Suprapubic skin (tissue), 4 donors: ENCODE data around the gene KRTAP5-4. TPM values are rescaled to one million over a fixed set of nuclear protein-coding genes. Genes with fewer than 3 reads are reported as not detected.
A peak's percentile ranks its signal among the peaks of the same experiment; 100 is the strongest.
"Not testable (repeated sequence)": the region's sequence is repeated elsewhere in the genome, so short reads cannot be mapped to it uniquely, and the experiment has no call there.

ENCODE experiments used
- DNase-seq, 2 donors: peaks; one replicate each; pipeline ENCODE4 v3.0.0-alpha.2; 2019; ENCODE audit warnings: low spot score in 2 of 2
- H3K27ac ChIP-seq: fragments of 200-600 bp; sonication (generic); one replicate; pipeline ENCODE4 v1.5.1; 2019
- H3K27me3 ChIP-seq: fragments of 200-600 bp; sonication (generic); one replicate; pipeline ENCODE4 v1.5.1; 2019
- H3K36me3 ChIP-seq: fragments of 200-600 bp; sonication (generic); one replicate; pipeline ENCODE4 v1.5.1; 2019
- H3K4me1 ChIP-seq: fragments of 200-600 bp; sonication (generic); one replicate; pipeline ENCODE4 v1.5.1; 2019
- H3K4me3 ChIP-seq: fragments of 200-600 bp; sonication (generic); one replicate; pipeline ENCODE4 v1.5.1; 2019; ENCODE audit warnings: mild to moderate bottlenecking
- H3K9me3 ChIP-seq: fragments of 200-600 bp; sonication (generic); one replicate; pipeline ENCODE4 v1.5.1; 2019
- CTCF ChIP-seq, 2 donors: fragments of 200-600 bp in 1 of 2; fragments of 450-650 bp in 1 of 2; sonication (generic) in 1 of 2; IDR thresholded peaks; one replicate each; pipeline ENCODE4 v1.5.1; 2016 to 2019; ENCODE audit warnings: antibody characterized with exemption in 2 of 2, mild to moderate bottlenecking in 1 of 2, moderate library complexity in 1 of 2
- EP300 ChIP-seq: sonication (generic); formaldehyde crosslinking; IDR thresholded peaks from one replicate; pipeline ENCODE4 v1.6.1; 2017; ENCODE audit warnings: antibody characterized with exemption
- POLR2A ChIP-seq, 2 donors: fragments of 450-650 bp; IDR thresholded peaks; one replicate each; pipeline ENCODE4 v1.6.1; 2017; ENCODE audit warnings: antibody characterized with exemption in 2 of 2, mild to moderate bottlenecking in 2 of 2, moderate library complexity in 2 of 2
- POLR2AphosphoS5 ChIP-seq, 3 donors: sonication (generic); formaldehyde crosslinking; IDR thresholded peaks; one replicate each; pipeline ENCODE4 v1.6.1; 2017; ENCODE audit warnings: antibody characterized with exemption in 3 of 3
- WGBS: methylation state at CpG from one replicate; pipeline ENCODE4 v1.1.5; 2018; 5-methylcytosine and 5-hydroxymethylcytosine counted together
- total RNA-seq, 4 donors: library from RNA; depleted of rRNA; stranded (reverse); fragments of >200 nt; gene quantifications; one replicate each; pipeline ENCODE4 v1.1.0, GENCODE V29; 2016

Gene KRTAP5-4
- total RNA-seq, 4 donors from 2014 or later, result 0.55 to 3.6 (median 3.5) TPM; not detected in 1

- 64% methylated on average over 13 of the region's 13 CpGs for WGBS
- TF ChIP-seq POLR2A (IDR thresholded peaks at IDR 0.05), result no peak
- TF ChIP-seq POLR2AphosphoS5 (IDR thresholded peaks at IDR 0.05), result no peak
- no peak for TF ChIP-seq EP300
- no peak for TF ChIP-seq CTCF (IDR thresholded peaks at IDR 0.05)
- no peak for DNase-seq
- H3K4me3 ChIP-seq, result no peak overlapping the region
- no peaks in the 10 kb centered on the region for H3K9me3 ChIP-seq
- no peak overlapping the region for H3K27ac ChIP-seq
- no peaks in the 10 kb centered on the region for H3K36me3 ChIP-seq
- H3K4me1 ChIP-seq, result no peaks in the 10 kb centered on the region
- H3K27me3 ChIP-seq, result peaks cover 43% of the 10 kb centered on the region
Measured at GRCh38 chr11:1668911-1669473, 47.1 kb upstream of the KRTAP5-4 start.

- TF ChIP-seq POLR2AphosphoS5 (IDR thresholded peaks at IDR 0.05), result no peak
- TF ChIP-seq POLR2A (IDR thresholded peaks at IDR 0.05), result no peak
- no peak for TF ChIP-seq CTCF (IDR thresholded peaks at IDR 0.05)
- no peak for TF ChIP-seq EP300
- Histone ChIP-seq H3K27ac (no peak overlapping the region), H3K9me3 (no peaks in the 10 kb centered on the region), H3K36me3 (no peaks in the 10 kb centered on the region), H3K27me3 (peaks cover 43% of the 10 kb centered on the region), H3K4me1 (no peaks in the 10 kb centered on the region), H3K4me3 (no peak overlapping the region)
- DNase-seq, result no peak
- 52% methylated on average over 10 of the region's 16 CpGs for WGBS
Measured at GRCh38 chr11:1667906-1668305, 46.0 kb upstream of the KRTAP5-4 start.

GRCh38 chr11:1667121-1667850 lies 45.3 kb upstream of the KRTAP5-4 start:
- Histone ChIP-seq H3K36me3 (no peaks in the 10 kb centered on the region), H3K27ac (no peak overlapping the region), H3K4me1 (no peaks in the 10 kb centered on the region), H3K9me3 (no peaks in the 10 kb centered on the region), H3K27me3 (peaks cover 38% of the 10 kb centered on the region), H3K4me3 (no peak overlapping the region)
- WGBS, result 91% methylated on average over 13 of the region's 24 CpGs
- DNase-seq, result no peak
- no peak for TF ChIP-seq CTCF (IDR thresholded peaks at IDR 0.05)
- TF ChIP-seq POLR2AphosphoS5 (IDR thresholded peaks at IDR 0.05), result no peak
- no peak for TF ChIP-seq EP300
- no peak for TF ChIP-seq POLR2A (IDR thresholded peaks at IDR 0.05)

GRCh38 chr11:1665313-1665712 lies 43.4 kb upstream of the KRTAP5-4 start:
- TF ChIP-seq POLR2AphosphoS5 (IDR thresholded peaks at IDR 0.05) (no peak), POLR2A (IDR thresholded peaks at IDR 0.05) (no peak), EP300 (no peak), CTCF (IDR thresholded peaks at IDR 0.05) (no peak)
- Histone ChIP-seq H3K36me3 (no peaks in the 10 kb centered on the region), H3K4me3 (no peak overlapping the region), H3K27me3 (peaks cover 38% of the 10 kb centered on the region), H3K4me1 (no peaks in the 10 kb centered on the region), H3K27ac (no peak overlapping the region), H3K9me3 (no peaks in the 10 kb centered on the region)
- DNase-seq, result no peak
- no CpG with 5 or more reads among the region's 8 CpGs for WGBS

GRCh38 chr11:1662699-1663283 lies 40.9 kb upstream of the KRTAP5-4 start:
- not testable (repeated sequence) for H3K9me3 ChIP-seq, DNase-seq
- WGBS, result 75% methylated on average over 16 of the region's 18 CpGs

GRCh38 chr11:1661454-1662269 lies 39.7 kb upstream of the KRTAP5-4 start:
- not testable (repeated sequence) for H3K4me3 ChIP-seq, H3K4me1 ChIP-seq, H3K36me3 ChIP-seq, H3K9me3 ChIP-seq, H3K27ac ChIP-seq
- DNase-seq, result peak in 1 of 2 donors; percentile 20
- H3K27me3 ChIP-seq, result peaks cover 12% of the 10 kb centered on the region
- WGBS, result 81% methylated on average over 2 of the region's 25 CpGs

More at GRCh38 chr11:1662699-1663283, 40.9 kb upstream of the KRTAP5-4 start:
- peaks cover 20% of the 10 kb centered on the region for H3K27me3 ChIP-seq
- not testable (repeated sequence) for H3K36me3 ChIP-seq, H3K27ac ChIP-seq, H3K4me1 ChIP-seq, H3K4me3 ChIP-seq
